ENCODE measurements around the gene TMEM229A.
"Not testable (repeated sequence)": the region's sequence is repeated elsewhere in the genome, so short reads cannot be mapped to it uniquely, and the experiment has no call there.

Gene TMEM229A

DNA sequence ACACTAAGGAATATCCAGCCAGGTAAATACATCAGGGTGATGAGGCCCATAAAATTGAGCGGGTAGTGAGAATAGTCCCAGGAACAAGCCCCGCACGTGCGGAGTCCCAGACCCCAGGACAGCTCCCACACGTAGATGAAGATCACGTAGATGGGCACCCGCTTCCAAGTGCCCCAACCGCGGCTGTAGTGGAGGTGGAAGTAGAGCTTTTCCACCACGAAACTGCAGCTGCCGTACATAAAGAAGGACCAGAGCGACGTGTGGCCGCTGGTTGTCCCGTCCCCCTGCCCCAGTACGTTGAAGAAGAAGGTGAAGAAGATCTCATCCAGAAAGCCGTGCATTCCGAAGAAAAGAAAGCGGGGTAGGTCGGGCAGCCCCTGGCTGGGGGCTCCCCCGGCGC, 948 bp downstream of the TMEM229A start:
- no peak for DNase-seq

DNA sequence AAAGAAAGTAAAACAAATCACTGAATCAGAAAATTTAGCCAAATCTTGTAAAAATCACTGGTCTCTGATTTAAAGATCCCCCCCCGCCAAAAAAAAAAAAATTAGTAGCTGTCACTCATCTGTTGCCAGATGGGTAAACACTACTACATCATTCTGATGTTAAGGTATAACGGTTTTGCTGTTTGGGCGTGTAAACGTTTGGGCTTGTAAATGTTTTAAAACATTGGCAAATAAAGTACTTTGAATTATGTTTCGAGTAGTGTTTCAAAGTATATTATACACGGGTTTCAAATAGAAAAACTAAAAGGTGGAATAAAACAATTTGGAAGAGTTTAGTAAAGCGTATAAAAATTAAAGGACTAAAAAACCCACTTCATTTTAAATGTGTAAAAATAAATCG, 1.5 kb downstream of the TMEM229A start:
- DNase-seq = no peak

DNA sequence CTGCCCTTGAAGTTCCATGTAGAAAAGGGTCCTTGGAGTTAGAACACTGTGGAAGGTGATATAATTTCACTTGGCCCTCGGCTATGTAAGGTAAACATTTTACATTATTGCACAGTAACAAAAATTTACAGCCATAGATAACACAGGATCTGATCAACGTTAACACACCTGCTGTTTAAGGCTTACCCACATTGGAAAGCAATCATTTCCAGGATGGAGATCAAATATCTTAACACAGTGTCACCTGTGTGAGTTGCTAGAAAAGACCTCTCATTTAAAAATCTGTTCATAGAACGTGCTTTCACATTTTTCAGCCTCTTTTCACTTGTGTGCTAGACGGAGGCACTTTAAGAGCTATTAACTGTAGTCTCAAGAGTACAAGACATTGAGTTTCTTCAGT, 1.9 kb downstream of the TMEM229A start:
- DNase-seq = no peak

DNA sequence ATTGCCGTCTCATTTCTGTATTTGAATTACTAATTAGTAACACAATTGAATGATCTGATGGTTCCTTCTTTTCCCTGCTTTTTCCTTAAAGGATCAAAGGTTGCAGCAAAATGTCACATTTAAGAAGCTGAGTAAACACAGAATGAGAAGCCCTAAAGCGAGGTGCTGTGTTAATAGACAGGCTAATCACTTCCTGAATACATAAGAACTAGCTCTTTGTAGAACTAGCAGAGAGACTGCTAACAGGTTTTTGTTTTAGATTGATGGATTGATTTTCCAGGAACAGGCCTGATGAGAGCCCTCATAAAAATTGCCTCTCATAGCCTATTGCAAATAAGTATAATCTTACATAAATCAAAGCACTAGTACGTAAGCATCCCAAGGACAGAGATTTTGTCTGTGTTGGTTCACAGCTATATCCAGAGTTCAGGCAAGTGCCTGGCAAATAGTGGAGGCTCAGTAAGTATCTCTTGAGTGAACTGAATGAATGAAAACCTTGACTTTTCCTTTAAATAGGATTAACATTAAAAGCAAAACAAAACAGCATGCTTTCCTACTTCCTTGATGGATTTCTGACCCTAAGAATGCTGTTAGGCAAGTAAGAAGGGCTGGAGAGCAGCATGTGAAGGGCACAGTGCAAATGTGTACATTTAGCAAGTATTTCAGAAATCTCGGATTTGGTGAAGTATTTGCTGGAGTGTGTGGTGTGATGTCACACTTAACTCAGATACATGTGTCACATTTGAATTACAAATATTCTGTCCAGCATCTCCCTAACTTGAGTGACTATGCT, 3.3 kb downstream of the TMEM229A start:
- no peak for DNase-seq

DNA sequence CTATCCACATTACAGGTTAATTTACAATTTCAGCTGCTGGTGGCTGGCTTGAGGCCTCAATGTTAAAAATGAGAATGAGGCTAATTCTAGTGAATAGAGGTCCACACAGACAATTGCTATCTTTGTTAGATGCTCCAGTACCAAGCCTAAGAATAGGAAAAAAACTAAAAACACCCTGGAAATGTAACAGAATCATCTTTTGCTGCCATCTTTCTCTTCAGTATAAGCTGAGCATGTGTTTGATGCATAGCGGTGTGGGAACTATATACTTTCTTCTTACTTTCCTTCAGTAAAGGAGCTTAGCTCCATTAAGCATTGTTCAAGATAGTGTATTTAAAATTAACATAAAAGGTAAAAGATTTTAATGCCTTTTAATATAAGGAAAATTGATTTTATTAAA, 5.6 kb downstream of the TMEM229A start:
- DNase-seq = no peak

DNA sequence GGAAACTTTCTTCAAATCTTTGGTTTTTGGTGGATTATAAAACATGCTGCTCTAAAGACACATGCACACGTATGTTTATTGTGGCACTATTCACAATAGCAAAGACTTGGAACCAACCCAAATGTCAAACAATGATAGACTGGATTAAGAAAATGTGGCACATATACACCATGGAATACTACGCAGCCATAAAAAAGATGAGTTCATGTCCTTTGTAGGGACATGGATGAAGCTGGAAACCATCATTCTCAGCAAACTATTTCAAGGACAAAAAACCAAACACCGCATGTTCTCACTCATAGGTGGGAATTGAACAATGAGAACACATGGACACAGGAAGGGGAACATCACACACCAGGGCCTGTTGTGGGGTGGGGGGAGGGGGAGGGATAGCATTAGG, 8.5 kb downstream of the TMEM229A start:
- DNase-seq = not testable (repeated sequence)

DNA sequence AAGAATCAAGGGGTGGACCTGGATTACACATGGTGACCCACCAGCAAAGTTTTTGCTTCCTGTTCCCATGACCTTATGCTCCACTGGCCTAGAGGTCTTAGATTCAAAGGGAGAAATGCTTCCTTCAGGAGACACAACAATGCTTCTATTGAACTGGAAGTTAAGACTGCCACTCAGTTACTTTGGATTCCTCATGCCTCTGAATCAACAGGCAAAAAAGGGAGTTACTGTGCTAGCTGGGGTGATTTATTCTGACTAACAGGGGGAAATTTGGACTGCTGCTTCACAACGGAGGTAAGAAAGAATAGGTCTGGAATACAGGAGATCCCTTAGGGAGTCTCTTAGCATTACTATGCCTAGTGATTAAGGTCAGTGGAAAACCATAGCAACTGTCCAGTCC, 10.3 kb downstream of the TMEM229A start:
- no peak for DNase-seq

DNA sequence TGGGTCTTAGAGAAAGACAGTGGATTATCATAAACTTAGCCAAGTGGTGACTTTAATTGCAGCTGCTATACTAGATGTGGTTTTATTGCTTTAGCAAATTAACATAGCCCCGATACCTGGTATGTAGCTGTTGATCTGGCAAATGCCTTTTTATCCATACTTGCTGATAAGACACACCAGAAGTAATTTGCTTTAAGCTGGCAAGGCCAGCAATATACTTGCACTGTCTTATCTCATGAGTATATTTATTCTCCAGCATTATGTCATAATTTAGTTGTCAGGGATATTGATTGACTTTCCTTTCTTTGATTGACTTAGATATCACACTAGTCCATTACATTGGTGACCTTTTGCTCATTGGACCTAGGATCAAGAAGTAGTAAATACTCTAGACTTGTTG, 12.8 kb downstream of the TMEM229A start:
- no peak for DNase-seq

DNA sequence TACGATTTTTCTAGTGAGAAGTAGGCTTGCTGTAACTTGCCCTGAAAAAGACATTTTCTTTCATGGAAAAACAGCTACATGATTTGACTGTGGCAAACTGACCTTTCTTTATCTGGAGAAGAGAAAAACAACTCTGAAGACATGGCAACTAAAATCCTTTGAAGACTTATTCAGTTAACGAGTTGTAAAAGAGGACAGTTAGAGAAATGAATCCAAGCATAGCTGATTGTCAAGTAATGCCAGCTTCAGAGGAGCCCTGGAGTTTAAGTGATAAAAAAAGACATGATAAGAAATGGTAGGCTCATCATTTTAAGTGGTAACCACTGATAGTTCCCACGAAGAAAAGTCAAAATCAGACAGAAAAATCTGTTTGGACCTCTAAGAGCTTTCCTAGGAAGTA, 19.6 kb downstream of the TMEM229A start:
- DNase-seq = no peak

DNA sequence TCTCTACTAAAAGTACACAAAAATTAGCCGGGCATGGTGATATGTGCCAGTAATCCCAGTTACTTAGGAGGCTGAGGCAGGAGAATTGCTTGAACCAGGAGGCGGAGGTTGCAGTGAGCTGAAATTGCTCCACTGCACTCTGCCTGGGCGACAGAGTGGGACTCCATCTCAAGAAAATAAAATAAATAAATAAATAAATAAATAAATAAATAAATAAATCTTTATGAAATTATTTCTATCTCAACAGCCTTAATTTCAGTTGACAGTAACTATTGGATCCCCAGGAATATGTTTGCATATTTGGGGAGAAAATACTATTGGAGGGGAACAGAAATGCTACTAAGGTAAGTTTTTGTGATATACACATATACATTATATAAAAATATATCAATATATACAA, 20.0 kb downstream of the TMEM229A start:
- DNase-seq = no peak

DNA sequence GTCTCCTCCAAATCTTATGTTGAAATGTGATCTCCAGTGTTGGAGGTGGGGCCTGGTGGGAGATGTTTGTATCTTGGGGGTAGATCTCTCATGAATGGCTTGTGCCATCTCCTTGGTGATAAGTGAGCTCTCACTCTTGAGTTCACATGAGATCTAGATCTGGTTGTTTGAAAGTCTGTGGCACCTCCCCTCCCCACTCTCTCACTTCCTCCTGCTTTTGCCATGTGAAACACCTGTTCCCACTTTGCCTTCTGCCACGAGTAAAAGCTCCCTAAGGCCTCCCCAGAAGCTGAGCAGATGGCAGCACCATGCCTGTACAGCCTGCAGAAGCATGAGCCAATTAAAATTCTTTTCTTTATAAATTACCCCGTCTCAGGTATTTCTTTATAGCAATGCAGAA, 23.5 kb downstream of the TMEM229A start:
- no peak for DNase-seq

DNA sequence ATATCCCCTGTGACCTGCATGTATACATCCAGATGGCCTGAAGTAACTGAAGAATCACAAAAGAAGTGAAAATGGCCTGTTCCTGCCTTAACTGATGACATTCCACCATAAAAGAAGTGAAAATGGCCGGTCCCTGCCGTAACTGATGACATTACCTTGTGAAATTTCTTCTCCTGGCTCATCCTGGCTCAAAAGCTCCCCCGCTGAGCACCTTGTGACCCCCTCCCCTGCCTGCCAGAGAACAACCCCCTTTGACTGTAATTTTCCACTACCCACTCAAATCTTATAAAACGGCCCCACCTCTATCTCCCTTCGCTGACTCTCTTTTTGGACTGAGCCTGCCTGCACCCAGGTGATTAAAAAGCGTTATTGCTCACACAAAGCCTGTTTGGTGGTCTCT, 24.6 kb downstream of the TMEM229A start:
- not testable (repeated sequence) for DNase-seq

DNA sequence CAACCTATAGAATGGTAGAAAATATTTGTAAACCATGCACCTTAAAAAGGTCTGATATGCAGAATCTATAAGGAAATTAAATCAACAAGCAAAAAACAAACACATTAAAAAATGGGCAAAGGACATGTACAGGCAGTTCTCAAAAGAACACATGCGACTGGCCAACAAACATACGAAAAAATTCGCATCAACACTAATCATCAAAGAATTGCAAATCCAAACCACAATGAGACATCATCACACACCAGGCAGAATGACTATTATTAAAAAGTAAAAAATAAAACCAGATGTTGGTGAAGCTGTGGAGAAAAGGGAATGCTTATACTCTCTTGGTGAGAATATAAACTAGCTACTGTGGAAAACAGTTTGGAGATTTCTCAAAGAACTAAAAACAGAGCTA, 33.2 kb downstream of the TMEM229A start:
- no peak for DNase-seq

DNA sequence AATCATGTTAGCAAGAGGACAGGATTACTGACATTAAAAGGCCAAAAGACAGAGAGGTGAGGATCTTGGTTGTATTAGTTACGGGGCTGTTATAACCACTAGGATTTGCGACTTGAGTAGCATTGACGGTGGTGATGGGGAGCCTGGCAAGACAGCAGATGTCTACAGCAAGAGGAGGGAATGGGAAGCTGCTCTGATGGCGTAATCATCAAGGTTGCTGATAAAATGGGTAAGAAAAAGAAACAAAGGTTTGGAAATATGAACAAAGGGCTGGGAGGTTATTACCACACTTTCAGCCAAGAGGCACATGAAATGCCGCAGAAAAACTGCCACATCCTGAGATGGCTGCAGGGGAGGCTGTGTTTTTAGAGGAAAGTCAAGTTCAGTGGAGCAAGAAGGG, 33.9 kb downstream of the TMEM229A start:
- no peak for DNase-seq

DNA sequence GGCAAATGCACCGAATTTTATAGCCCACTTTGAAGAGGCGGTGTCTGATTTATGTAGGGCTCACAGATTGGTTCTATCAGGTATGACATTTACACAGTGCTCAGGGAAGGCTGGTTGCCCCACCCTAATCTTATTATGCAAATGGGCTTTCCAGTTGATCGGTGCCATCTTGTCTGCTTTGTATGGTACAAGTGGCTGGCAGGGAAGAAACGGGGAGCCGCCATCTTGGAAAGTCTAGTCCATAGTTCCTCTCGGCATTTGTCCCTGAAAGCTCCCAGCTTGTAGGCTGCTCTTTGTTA, 36.6 kb downstream of the TMEM229A start:
- DNase-seq = no peak

DNA sequence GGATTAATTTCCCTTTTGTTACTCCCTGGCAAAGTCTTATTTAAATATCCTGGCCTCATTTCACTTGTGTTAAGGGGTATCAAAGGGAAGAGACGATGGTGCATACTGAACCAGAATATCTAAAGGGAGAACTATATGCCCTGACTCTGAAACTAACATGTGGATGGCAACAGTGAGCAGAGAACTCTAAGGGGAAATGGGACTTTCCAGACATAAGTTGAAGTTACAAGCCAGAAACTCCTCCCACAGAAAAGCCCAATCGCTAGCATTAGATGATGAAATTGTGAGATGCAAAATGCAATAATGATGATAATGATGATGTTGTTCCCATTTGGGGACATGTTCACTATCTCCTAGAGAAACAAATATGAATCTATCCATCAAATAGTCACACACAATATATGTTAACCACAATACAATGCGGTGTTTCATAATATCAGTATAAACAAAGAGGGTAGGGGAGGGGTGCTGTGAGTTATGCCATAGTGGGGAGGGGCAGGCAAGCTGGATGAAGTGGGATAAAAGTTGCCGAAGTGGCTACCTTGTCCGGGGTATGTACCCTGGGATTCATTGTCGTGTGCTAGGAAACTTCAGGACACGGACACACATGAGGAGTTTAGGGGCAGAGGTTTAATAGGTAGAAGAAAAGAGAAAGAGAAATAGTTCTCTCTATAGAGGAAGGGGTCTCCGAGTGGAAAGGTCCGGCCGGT, 37.1 kb downstream of the TMEM229A start:
- no peak for DNase-seq

DNA sequence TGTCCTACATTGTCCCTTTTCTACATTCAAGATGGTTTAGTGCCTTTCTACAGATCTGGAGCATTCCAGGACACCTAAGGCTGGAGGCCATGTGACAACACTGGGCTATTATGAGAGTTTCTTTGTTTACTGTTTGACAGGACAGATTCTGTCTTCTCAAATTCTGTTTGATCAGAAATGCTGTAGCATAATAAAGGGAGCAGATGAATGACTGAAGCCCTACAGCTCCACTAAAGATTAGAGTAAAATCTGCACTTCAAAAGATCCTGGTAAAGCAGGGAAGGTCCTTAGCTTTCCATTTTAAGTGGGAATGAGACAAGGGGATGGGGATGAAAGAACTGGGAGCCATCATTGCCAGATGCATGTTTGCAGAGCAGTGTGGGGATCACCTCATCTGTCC, 38.4 kb downstream of the TMEM229A start:
- DNase-seq = no peak

DNA sequence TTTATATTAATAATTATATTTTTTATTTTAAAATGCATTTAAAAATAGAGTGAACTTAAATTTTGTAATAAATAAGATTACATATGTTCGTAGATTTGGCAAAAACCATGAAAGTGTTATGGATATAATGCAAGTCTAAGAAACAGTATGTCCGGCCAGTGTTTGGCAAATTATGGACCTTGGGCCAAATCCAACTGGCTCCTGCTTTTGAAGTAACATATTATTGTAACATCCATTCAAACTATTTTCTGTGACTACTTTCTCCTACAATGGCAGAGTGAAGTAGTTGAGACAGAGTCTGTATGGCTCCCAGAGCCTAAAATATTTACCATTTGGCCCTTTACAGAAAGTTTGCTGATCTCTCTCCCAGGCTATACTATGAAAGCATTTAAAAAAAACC, 38.9 kb downstream of the TMEM229A start:
- DNase-seq = no peak

DNA sequence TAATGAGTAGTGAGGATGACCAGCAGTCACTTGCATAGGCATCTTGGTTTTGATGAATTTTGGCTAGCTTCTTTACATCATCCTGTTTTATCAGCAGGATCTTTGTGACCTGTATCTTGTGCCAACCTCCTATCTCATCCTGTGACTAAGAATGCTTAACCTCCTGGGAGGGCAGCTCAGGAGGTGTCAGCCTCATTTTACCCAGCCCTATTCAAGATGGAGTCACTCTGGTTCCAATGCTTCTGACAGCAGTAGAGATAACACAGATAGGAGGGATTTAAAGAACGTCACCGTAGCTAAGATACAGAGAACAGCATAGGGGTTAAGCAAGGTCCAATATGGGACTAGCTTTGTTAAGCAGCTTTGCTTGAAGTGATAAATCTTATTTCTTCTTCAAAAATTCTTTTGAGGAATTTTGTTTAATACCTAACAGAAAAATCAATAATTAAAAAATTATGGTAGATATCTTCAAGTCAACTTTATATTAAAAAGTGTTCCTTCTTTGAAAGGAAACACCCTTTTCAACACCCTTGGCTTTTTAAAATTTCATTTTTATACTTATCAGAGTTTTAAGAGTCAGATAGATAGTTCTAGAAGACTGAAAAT, 39.9 kb downstream of the TMEM229A start:
- no peak for DNase-seq

DNA sequence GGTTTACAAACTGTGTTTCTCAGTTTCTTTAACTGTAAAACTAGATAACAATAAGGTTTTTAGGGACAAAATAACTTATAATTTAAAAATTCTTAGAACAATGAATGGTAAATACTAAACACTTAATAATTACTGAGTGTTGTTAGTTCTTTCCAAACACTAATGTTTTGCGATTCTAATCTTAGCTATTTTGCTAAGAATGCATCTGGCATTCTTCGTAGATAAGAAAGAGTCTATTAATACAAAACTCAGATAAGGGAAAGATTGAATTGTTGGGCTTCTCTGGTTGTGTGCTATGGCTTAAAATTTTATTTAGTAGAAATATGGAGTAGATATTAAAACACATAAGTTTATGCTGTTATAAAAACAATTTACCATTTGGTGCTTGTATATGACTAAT, 45.4 kb downstream of the TMEM229A start:
- no peak for DNase-seq

Data from hematopoietic multipotent progenitor cell treated with erythropoietin and hydrocortisone succinate and interleukin-3 and kit ligand, for 6 days (in vitro differentiated cells).